Stimulated activated CD8-positive, alpha-beta memory T cell treated with anti-CD3 and anti-CD28 coated beads, Interleukin-15, amount 100 ng/mL, for 1 hour (primary cell): ENCODE measurements around the gene FHL5.
"Not testable (repeated sequence)": the region's sequence is repeated elsewhere in the genome, so short reads cannot be mapped to it uniquely, and the experiment has no call there.

ENCODE experiments used
- DNase-seq: peaks from one replicate; pipeline ENCODE4 v3.0.0-alpha.2; 2020; ENCODE audit warnings: low read depth

The FHL5 gene

DNA sequence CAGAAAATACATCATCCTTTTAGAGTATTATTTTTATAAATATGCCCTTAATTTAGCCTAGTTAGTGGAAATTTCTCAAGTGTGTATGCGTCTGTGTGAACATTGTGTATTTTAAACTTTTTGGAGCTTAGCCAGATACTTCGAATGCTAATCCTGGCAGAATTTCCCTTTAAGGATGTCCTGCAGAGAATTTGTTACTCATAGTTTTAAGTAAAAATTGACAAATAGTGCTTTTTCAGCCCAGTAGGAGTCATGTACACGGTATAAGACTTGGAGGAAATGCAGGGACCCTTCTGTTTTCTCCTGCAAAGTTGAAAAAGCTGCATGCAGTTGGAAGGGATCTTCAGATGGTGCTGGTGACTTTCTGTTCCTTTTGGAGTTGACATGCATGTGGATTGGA is at the start of gene FHL5:
TSS of gene FHL5 (plus strand) at position 243 of the 400 bp plus-strand sequence. CDS start 40,486 bp downstream, outside the sequence.
- DNase-seq, result no peak

GRCh38 chr6:96520171-96521115 is 42.5 kb upstream of the FHL5 start:
- no peak for DNase-seq

DNA sequence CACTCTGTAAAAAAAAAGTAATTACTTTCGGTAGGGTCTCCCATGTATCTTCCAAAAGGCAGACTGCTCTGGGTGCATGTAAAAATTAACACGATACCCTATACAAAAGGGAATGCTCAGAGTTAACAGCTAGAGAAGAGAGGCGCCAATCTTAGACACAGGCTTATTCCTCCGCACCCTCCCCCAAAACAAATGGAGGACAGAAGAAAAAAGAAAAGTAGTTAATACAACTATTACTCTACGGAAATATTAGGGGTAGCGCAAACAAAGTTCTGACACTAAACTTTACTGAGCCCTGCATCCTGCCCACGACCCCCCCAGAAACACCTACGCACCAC is 41.7 kb upstream of the FHL5 start:
- DNase-seq, result no peak

DNA sequence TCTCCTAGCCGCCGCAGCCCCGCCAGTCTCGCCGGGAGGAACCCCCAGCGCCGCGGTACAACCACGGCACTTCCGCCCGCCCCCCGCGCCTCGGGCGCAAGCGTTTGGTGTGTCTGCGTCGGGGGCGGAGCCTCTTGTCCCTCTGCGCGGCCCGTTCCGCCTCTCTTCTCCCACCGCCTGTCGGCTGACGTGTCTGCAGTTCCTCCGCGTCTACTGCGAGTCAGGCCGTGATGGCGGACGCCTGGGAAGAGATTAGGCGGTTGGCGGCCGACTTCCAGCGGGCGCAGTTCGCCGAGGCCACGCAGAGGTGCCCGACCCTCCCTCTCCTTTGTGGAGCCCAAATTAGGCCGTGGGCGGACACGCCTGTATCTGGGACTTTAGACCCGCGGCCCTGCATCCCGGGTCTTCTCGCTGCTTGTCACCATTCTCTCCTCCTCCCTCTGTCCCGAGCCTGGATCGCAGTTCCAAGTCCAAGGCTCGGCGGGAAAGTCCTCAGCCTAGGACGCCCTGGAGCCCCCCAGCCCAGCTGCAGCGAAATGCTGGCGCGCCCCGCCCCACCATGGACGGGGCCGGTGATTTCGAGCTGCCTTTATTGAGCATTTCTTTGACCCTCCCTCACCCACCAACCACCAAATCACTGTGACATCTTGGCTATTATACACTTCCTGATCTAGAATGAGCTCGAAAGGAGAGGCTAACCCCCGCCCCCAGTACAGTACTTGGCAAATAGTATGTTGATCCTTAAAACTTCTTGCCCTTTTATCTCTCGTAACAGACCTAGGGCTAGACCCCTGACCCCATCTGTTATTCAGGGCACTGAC is 41.1 kb upstream of the FHL5 start, which contains the start of gene UFL1:
TSS of gene UFL1 (plus strand) at position 163 of the 821 bp plus-strand sequence. CDS start at position 231, 68 bp downstream.
- DNase-seq, result peak; percentile 83

DNA sequence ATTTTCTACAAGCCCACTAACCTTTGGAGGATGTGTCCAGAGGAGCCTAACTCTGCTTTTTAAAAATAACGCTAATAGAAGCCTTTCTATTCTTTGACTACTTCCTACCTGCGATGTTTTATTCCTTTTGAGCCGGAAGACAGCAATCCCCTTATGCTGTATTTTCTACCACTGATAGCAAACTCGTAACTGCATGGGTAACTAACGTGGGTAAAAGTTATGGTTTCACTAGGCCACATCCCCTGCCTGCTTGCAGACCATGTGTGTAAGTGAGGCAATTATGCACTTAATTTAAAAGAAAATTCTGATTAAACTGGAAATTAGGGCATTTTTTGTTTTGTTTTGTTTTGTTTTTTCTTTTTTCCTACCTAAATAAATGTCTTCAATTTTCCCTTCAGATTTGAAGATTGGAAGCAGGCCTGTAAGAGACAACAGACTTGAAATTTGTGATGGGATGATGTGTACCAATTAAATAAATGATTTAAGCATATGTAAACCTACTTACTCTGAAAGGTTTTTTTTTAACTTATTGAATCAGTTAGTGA is 40.4 kb upstream of the FHL5 start:
- DNase-seq, result no peak

GRCh38 chr6:96528193-96528592 is 34.7 kb upstream of the FHL5 start:
- DNase-seq, result no peak

DNA sequence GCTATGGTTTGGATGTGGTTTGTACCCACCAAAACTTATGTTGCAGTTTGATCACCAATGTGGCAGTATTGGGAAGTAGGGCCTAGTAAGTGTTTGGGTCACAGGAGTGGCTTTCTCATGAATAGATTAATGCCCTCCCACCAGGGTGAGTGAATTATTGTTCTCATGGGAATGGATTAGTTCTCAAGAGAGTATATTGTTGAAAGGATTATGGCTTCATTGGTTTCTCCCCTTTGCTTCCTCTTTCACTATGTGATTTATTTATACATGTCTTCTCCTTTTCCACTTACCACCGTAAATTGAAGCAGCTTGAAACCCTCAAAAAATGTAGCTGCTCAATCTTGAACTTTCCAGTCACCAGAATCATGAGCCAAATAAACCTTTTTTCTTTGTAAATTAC is 30.5 kb upstream of the FHL5 start:
- DNase-seq, result no peak

GRCh38 chr6:96537726-96538125 is 25.2 kb upstream of the FHL5 start:
- no peak for DNase-seq

DNA sequence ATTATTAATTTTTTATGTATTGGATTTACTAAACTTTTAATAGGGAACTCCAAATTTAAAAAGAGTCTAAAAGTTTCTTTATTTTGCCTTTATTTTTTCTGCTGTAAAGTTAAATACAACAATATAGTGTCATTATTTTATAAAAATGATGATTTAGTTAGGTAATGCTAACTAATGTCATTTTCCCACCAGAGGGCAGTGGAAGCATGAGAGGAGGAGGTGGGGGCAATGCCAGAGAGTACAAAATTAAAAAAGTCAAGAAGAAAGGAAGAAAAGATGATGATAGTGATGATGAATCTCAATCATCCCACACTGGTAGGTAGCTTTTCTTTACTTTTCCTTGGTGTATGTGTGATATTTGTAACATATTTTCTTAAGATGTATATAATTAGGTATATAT is 20.2 kb upstream of the FHL5 start:
- no peak for DNase-seq

DNA sequence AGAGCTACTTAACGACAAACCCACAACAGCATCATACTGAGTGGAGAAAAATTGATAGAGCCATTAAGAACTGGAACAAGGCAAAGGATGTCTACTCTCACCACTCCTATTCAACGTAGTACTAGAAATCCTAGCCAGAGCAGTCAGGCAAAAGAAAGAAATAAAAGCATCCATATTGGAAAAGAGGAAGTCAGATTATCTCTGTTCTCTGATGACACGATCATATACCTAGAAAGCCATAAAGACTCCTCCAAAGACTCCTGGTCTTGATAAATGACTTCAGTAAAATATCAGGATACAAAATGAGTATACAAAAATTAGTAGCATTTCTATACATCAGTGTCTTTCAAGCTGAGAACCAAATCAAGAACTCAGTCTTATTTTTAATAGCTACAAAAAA is 17.0 kb upstream of the FHL5 start:
- no peak for DNase-seq

DNA sequence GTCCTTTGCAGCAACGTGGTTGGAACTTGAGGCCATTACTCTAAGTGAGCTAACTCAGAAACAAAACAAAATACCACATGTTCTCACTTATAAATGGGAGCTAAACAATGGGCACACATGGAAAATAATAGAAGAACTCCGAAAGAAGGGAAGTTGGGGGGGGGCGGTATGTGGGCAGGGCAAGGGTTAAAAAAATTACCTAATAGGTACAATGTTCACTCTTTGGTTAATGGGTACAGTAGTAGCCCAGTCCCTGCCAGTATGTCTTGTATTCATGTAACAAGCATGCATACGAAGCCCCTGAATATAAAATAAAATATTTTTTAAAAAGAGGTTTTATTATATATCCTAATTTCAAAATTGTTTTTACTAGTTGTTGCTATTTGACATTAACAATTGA is 15.3 kb upstream of the FHL5 start:
- no peak for DNase-seq

- DNase-seq, result no peak
These were observed 8.4 kb upstream of the FHL5 start for GRCh38 chr6:96554558-96554957.

DNA sequence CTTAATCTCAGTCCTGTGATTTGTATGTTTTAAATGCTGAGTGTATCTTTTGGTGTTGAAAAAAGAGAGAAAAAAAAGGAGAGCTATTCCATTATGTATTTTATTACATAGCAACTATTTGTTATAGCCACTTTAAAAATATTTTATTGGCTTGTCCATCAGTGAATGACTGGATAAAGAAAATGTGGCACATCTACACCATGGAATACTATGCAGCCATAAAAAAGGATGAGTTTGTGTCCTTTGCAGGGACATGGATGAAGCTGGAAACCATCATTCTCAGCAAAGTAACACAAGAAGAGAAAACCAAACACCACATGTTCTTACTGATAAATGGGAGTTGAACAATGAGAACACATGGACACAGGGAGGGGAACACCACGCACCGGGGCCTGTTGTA is 3.2 kb upstream of the FHL5 start:
- not testable (repeated sequence) for DNase-seq

DNA sequence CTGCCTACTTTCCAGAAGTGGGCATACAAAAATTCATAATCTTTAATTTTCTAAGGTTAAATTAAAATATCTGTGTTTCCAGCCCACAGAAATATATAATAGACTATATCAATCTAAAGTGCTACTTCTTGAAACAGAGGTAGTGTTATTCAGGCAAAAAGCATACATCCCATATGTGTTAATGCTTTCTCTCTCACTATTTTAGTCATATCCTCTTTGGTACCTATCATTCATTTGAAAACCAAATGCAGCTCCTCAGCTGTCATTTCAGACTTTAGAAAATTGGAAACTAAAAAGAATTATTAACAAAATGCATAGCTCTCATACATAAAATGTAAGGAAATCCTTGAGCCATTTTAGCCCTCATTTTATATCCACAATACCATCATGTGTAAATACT is 925 bp downstream of the FHL5 start:
- DNase-seq, result no peak

- DNase-seq, result no peak
These were observed 7.1 kb downstream of the FHL5 start for GRCh38 chr6:96570053-96570452.

DNA sequence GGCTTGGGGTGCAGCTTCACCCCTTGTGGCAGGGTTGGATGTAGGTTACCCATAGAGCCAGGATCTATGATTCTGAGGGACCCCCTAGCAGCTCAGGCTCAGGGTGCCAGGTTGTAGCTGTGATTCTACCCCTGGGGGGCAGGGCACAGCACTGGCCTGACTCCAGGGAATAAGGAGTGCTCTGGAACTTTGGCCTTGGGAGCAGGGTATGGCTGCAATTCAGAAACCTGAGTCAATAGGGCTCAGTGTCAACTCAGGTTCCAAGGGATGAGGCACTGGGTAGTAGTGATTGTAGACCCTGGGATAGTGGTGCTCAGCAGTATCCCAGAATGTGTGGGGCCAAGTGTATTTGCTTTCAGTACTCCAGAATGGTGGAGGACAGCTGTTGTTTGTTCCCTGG is 8.6 kb downstream of the FHL5 start:
- DNase-seq, result no peak

DNA sequence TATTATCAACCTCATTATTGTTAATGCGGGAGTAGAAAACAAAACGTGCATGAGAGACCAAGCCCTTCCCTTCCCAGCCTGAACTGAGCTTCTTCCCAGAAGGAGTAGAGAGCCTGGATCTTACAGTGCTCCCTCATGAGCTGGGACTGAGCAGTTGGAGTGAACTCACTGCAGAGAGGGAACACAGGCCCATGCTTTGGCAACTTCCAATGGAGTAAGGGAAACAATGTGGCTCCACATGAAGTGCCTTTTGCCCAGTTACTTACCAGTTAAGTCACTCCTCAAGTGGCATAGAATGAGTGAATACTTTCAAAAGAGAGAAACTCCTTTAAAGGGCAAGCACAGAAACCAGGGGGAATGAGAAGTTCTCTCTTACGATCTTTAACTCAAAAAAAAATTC is 12.4 kb downstream of the FHL5 start:
- DNase-seq, result no peak

GRCh38 chr6:96576221-96576620 is 13.3 kb downstream of the FHL5 start:
- DNase-seq, result no peak

GRCh38 chr6:96582021-96582420 is 19.1 kb downstream of the FHL5 start:
- DNase-seq, result no peak

DNA sequence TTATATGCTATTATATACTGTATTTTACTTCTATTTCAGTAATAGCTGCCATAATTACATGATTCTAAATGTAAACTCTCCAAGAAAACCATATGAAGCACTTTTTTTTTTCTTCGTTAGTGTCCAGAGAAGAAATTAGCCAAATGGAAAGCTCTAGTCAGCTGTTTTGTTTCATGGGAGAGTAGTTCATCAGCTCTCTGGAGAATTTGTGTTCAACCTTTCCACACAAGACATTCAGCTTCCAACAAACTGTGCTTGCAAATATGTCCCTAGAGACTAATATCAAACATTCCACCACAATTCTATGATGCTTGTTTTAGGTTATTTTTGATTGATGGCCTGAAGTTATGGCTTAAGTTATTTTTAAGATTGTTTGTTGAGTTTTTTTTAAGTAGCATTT is 19.5 kb downstream of the FHL5 start:
- no peak for DNase-seq

GRCh38 chr6:96604420-96604819 is 41.5 kb downstream of the FHL5 start:
- no peak for DNase-seq

GRCh38 chr6:96608074-96608473 is 45.1 kb downstream of the FHL5 start:
- DNase-seq, result no peak

GRCh38 chr6:96610019-96610418 is 47.1 kb downstream of the FHL5 start:
- no peak for DNase-seq
